H9 (cell line): Measurements from ENCODE around the gene NEURL4. TPM values are rescaled to one million over a fixed set of nuclear protein-coding genes. Genes with fewer than 3 reads are reported as not detected.

ENCODE experiments used
- DNase-seq: peaks from one replicate; pipeline ENCODE4 v3.0.0-alpha.2; 2017
- H2AFZ ChIP-seq: one replicate; pipeline ENCODE4 v1.6.1; 2013; ENCODE audit warnings: mild to moderate bottlenecking, low read length, control low read depth, moderate library complexity
- H2AK5ac ChIP-seq: 2 replicates; pipeline ENCODE4 v1.6.1; 2013; ENCODE audit warnings: low read length, control low read depth, mixed read lengths; ENCODE audit not compliant: insufficient read length
- H2BK120ac ChIP-seq: one replicate; pipeline ENCODE4 v1.6.1; 2013; ENCODE audit warnings: low read depth, mild to moderate bottlenecking, low read length, control low read depth, inconsistent platforms; ENCODE audit not compliant: poor library complexity, severe bottlenecking
- H2BK12ac ChIP-seq: 2 replicates; pipeline ENCODE4 v1.6.1; 2013; ENCODE audit warnings: low read length, control low read depth, mixed read lengths, low read depth; ENCODE audit not compliant: insufficient read length
- H2BK15ac ChIP-seq: 2 replicates; pipeline ENCODE4 v1.6.1; 2013; ENCODE audit warnings: low read depth, low read length, control low read depth
- H2BK20ac ChIP-seq: one replicate; pipeline ENCODE4 v1.6.1; 2013; ENCODE audit warnings: low read depth, mild to moderate bottlenecking, low read length, control low read depth, inconsistent platforms; ENCODE audit not compliant: poor library complexity, severe bottlenecking
- H2BK5ac ChIP-seq: 2 replicates; pipeline ENCODE4 v1.6.1; 2013; ENCODE audit warnings: low read length, control low read depth, mixed read lengths; ENCODE audit not compliant: insufficient read length
- H3K14ac ChIP-seq: 2 replicates; pipeline ENCODE4 v1.6.1; 2013; ENCODE audit warnings: low read length, control low read depth; ENCODE audit not compliant: insufficient read depth
- H3K18ac ChIP-seq: 2 replicates; pipeline ENCODE4 v1.6.1; 2013; ENCODE audit warnings: low read depth, mild to moderate bottlenecking, mixed read lengths, low read length, control low read depth; ENCODE audit not compliant: insufficient read length
- H3K23ac ChIP-seq: 2 replicates; pipeline ENCODE4 v1.6.1; 2013; ENCODE audit warnings: low read length, control low read depth, mixed read lengths, low read depth; ENCODE audit not compliant: insufficient read length
- H3K23me2 ChIP-seq: 2 replicates; pipeline ENCODE4 v1.6.1; 2013; ENCODE audit warnings: low read depth, mild to moderate bottlenecking, mixed read lengths, low read length, control low read depth; ENCODE audit not compliant: insufficient read length, poor library complexity, severe bottlenecking
- H3K27ac ChIP-seq: 2 replicates; pipeline ENCODE4 v1.5.1; 2013; ENCODE audit warnings: low read length, control low read depth, mixed read lengths, low read depth; ENCODE audit not compliant: insufficient read length
- H3K27me3 ChIP-seq: 2 replicates; pipeline ENCODE4 v1.6.1; 2013; ENCODE audit warnings: low read length, control low read depth, inconsistent platforms; ENCODE audit not compliant: insufficient read depth
- H3K4ac ChIP-seq: 2 replicates; pipeline ENCODE4 v1.6.1; 2013; ENCODE audit warnings: low read depth, mild to moderate bottlenecking, control low read depth, inconsistent platforms, low read length, moderate library complexity
- H3K4me1 ChIP-seq: 2 replicates; pipeline ENCODE4 v1.6.1; 2013; ENCODE audit warnings: low read length, control low read depth, inconsistent platforms; ENCODE audit not compliant: insufficient read depth
- H3K4me2 ChIP-seq: 2 replicates; pipeline ENCODE4 v1.6.1; 2013; ENCODE audit warnings: low read length, control low read depth, mixed read lengths; ENCODE audit not compliant: insufficient read length, insufficient read depth
- H3K56ac ChIP-seq: 2 replicates; pipeline ENCODE4 v1.6.1; 2013; ENCODE audit warnings: low read depth, mild to moderate bottlenecking, mixed read lengths, low read length, control low read depth; ENCODE audit not compliant: insufficient read length
- H3K79me1 ChIP-seq: 2 replicates; pipeline ENCODE4 v1.6.1; 2013; ENCODE audit warnings: low read depth, mild to moderate bottlenecking, moderate library complexity, low read length, control low read depth, inconsistent platforms; ENCODE audit not compliant: insufficient read depth, poor library complexity, severe bottlenecking
- H3K79me2 ChIP-seq: 2 replicates; pipeline ENCODE4 v1.6.1; 2013; ENCODE audit warnings: low read length, control low read depth, inconsistent platforms; ENCODE audit not compliant: insufficient read depth
- H3K9ac ChIP-seq: 2 replicates; pipeline ENCODE4 v1.6.1; 2013; ENCODE audit warnings: low read length, control low read depth, mixed read lengths; ENCODE audit not compliant: insufficient read length; ENCODE audit errors: extremely low read depth
- H3K9me3 ChIP-seq: one replicate; pipeline ENCODE4 v1.6.1; 2013; ENCODE audit warnings: low read depth, low read length, inconsistent platforms; ENCODE audit not compliant: control insufficient read depth
- H3T11ph ChIP-seq: one replicate; pipeline ENCODE4 v1.6.1; 2013; ENCODE audit warnings: mild to moderate bottlenecking, low read length, control low read depth, inconsistent platforms
- H4K20me1 ChIP-seq: one replicate; pipeline ENCODE4 v1.6.1; 2013; ENCODE audit not compliant: control insufficient read depth, insufficient read length, insufficient read depth
- H4K5ac ChIP-seq: 2 replicates; pipeline ENCODE4 v1.6.1; 2013; ENCODE audit warnings: low read depth, mild to moderate bottlenecking, mixed read lengths, low read length, control low read depth; ENCODE audit not compliant: insufficient read length
- H4K8ac ChIP-seq: replicated peaks from 2 replicates; pipeline ENCODE4 v1.6.1; 2013; ENCODE audit warnings: low read length, control low read depth, mixed read lengths, low read depth; ENCODE audit not compliant: insufficient read length
- H4K91ac ChIP-seq: 2 replicates; pipeline ENCODE4 v1.6.1; 2013; ENCODE audit warnings: low read depth, mild to moderate bottlenecking, moderate library complexity, mixed read lengths, low read length, control low read depth; ENCODE audit not compliant: insufficient read length
- H3K27ac Mint-ChIP-seq, 3 experiments: 2 replicates in 2 of 3; 3 replicates in 1 of 3; pipeline ENCODE4 v1.8.0; 2020 to 2021; ENCODE audit warnings: mixed read lengths in 3 of 3, mild to moderate bottlenecking in 1 of 3, moderate library complexity in 1 of 3
- H3K27me3 Mint-ChIP-seq: 2 replicates; pipeline ENCODE4 v1.8.0; 2021; ENCODE audit warnings: low read depth, mild to moderate bottlenecking, moderate library complexity, mixed read lengths
- H3K36me3 Mint-ChIP-seq, 3 experiments: 2 replicates in 2 of 3; 3 replicates in 1 of 3; pipeline ENCODE4 v1.8.0; 2020 to 2021; ENCODE audit warnings: low read depth in 3 of 3, mixed read lengths in 3 of 3; ENCODE audit not compliant: insufficient read depth in 1 of 3
- H3K4me1 Mint-ChIP-seq, 2 experiments: 2 replicates each; pipeline ENCODE4 v1.8.0; 2020; ENCODE audit warnings: mixed read lengths in 2 of 2
- H3K4me3 Mint-ChIP-seq, 2 experiments: 2 replicates in 1 of 2; 3 replicates in 1 of 2; pipeline ENCODE4 v1.8.0; 2020 to 2021; ENCODE audit warnings: mild to moderate bottlenecking in 2 of 2, mixed read lengths in 2 of 2, moderate library complexity in 1 of 2
- H3K9me3 Mint-ChIP-seq, 2 experiments: 2 replicates in 1 of 2; 3 replicates in 1 of 2; pipeline ENCODE4 v1.8.0; 2020; ENCODE audit warnings: mild to moderate bottlenecking in 2 of 2, mixed read lengths in 2 of 2, moderate library complexity in 1 of 2
- WGBS: extraction: QIAGEN DNeasy Blood & Tissue Kit; methylation state at CpG from one replicate; pipeline ENCODE4 v1.1.7; 2013; ENCODE audit warnings: missing lambda C conversion rate, low lambda C conversion rate, mixed read lengths; ENCODE audit not compliant: insufficient read length; ENCODE audit errors: extremely low coverage; 5-methylcytosine and 5-hydroxymethylcytosine counted together
- total RNA-seq: library from RNA; stranded (reverse); gene quantifications from 2 replicates; pipeline ENCODE4 v1.2.1, GENCODE V29; 2021
- TF ChIP-seq, protein P1 (sequence below): fragments of 200-600 bp; sonication (generic); conservative IDR thresholded peaks from 3 replicates; pipeline ENCODE4 v1.8.0; 2021; ENCODE audit warnings: antibody characterized with exemption, mild to moderate bottlenecking

The NEURL4 gene
- total RNA-seq, 1 experiment from 2014 or later = 54.8 TPM

DNA sequence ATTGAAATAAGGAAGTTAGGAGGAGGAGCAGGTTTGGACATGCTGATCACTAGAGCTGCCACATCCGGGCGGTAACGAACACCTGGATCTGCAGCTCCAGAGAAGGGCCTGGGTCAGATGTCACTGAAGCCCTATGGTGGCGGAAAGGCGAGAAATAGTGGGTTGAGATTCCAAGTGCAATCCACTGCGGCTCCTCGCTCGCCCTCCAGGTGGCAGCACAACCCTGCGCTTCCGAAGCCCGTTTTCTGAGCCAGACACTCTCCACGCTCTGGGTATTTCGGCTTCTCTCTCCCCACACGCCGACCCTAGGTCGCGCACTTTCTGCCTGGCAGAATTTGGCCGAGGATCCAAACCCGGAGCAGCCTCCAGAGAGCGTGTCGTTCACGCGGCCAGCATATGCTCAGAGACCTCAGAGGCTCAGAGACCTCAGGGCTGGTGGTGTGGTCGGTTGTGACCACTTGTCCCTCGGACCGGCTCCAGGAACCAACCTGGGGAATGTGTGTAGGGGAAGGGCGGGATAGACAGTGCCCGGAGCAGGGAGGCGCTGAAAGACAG is 48.5 kb downstream of the NEURL4 start:
- H3K23ac ChIP-seq = no peak overlapping the region
- DNase-seq = peak; percentile 98
- H4K5ac ChIP-seq = no peak overlapping the region
- H3K9ac ChIP-seq = no peak overlapping the region
- peaks cover 4% of the 10 kb centered on the region; the same call in 1 of the 2 replicates for H3K4me1 ChIP-seq
- H3K27ac ChIP-seq = peak overlapping the region; percentile 78
- H2BK12ac ChIP-seq = no peak overlapping the region
- peak overlapping the region; percentile 41 for H3K18ac ChIP-seq
- H2BK20ac ChIP-seq = no peak overlapping the region
- H2BK5ac ChIP-seq = no peak overlapping the region
- no peak overlapping the region for H3T11ph ChIP-seq
- no peak overlapping the region for H2BK15ac ChIP-seq
- Mint-ChIP-seq H3K9me3 (no peaks in the 10 kb centered on the region), H3K4me3 (peak overlapping the region; percentile 76 to 92), H3K4me1 (peaks cover 16 to 23% of the 10 kb centered on the region in 2 experiments), H3K27ac (peak overlapping the region in 2 of 3 experiments; percentile 77 to 90; a peak in 3 of 7 replicates), H3K36me3 (peaks cover 0 to 7% (median 2%) of the 10 kb centered on the region in 3 experiments; a peak in 3 of 7 replicates), H3K27me3 (peaks cover 13% of the 10 kb centered on the region)
- no peak overlapping the region for H4K8ac ChIP-seq
- H3K79me1 ChIP-seq = no peaks in the 10 kb centered on the region
- no peak overlapping the region for H2BK120ac ChIP-seq
- H3K4ac ChIP-seq = no peak overlapping the region
- no peak overlapping the region for H3K56ac ChIP-seq
- no peak overlapping the region for H2AK5ac ChIP-seq
- peaks cover 12% of the 10 kb centered on the region for H3K23me2 ChIP-seq
- no peaks in the 10 kb centered on the region for H3K9me3 ChIP-seq
- peak overlapping the region; percentile 42 for H2AFZ ChIP-seq
- H3K27me3 ChIP-seq = no peaks in the 10 kb centered on the region
- peak overlapping the region; percentile 55; the same call in 1 of the 2 replicates for H3K14ac ChIP-seq
- H4K91ac ChIP-seq = no peak overlapping the region
- TF ChIP-seq, protein P1, sequence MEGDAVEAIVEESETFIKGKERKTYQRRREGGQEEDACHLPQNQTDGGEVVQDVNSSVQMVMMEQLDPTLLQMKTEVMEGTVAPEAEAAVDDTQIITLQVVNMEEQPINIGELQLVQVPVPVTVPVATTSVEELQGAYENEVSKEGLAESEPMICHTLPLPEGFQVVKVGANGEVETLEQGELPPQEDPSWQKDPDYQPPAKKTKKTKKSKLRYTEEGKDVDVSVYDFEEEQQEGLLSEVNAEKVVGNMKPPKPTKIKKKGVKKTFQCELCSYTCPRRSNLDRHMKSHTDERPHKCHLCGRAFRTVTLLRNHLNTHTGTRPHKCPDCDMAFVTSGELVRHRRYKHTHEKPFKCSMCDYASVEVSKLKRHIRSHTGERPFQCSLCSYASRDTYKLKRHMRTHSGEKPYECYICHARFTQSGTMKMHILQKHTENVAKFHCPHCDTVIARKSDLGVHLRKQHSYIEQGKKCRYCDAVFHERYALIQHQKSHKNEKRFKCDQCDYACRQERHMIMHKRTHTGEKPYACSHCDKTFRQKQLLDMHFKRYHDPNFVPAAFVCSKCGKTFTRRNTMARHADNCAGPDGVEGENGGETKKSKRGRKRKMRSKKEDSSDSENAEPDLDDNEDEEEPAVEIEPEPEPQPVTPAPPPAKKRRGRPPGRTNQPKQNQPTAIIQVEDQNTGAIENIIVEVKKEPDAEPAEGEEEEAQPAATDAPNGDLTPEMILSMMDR = peak; percentile 86
- peak overlapping the region; percentile 75 for H3K4me2 ChIP-seq
- H3K79me2 ChIP-seq = no peaks in the 10 kb centered on the region
- no CpG with 5 or more reads among the region's 29 CpGs for WGBS
- no peaks in the 10 kb centered on the region for H4K20me1 ChIP-seq
